G401 (cell line): ENCODE results near the gene SHANK2. TPM values are rescaled to one million over a fixed set of nuclear protein-coding genes. Genes with fewer than 3 reads are reported as not detected.

Source experiments
- DNase-seq: peaks from one replicate; pipeline ENCODE4 v3.0.0-alpha.2; 2015; ENCODE audit warnings: low spot score
- in situ Hi-C: cut with HindIII; loops from 2 replicates; pipeline ENCODE4 v1.10.0; 2016; ENCODE audit warnings: low sequenced_read_pairs, mixed read lengths
- total RNA-seq: library from RNA; depleted of rRNA; stranded (reverse); fragments of >200 nt; shearing (Covaris generic); gene quantifications from 2 replicates; pipeline ENCODE4 v1.2.3, GENCODE V29; 2014; rRNA removed

Gene SHANK2
- total RNA-seq, 1 experiment from 2014 or later: not detected

- in situ Hi-C loops: no loop called here
- DNase-seq: no peak
These were observed 44.2 kb downstream of the SHANK2 start for GRCh38 chr11:71208011-71208774.

DNA sequence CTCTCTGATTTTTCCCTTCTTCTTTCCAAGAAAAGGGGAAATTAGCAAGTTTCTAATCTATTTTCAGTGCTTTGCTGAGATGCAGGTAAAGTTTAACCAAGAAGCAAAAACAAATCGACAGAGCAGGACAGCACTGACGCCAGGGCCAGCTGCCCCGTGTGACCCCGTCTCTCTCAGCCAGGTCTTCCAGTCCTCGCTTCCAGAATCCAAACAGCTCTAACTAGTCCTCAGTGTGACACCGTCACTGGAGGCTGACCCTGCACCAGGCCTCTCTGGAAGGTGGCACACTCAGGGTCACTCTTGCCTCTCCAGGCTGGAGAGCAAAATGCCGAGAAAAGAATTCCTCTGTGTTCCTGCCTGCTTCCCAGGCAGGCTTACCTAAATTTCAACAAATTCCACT, 44.8 kb downstream of the SHANK2 start:
- no peak for DNase-seq
- in situ Hi-C loops: no loop called here

GRCh38 chr11:71206186-71206585, 46.2 kb downstream of the SHANK2 start:
- DNase-seq: no peak
- in situ Hi-C loops: no loop called here

- in situ Hi-C loops: no loop called here
- no peak for DNase-seq
These were observed 47.4 kb downstream of the SHANK2 start for GRCh38 chr11:71204748-71205664.

GRCh38 chr11:71204294-71204693, 48.1 kb downstream of the SHANK2 start:
- no peak for DNase-seq
- in situ Hi-C loops: no loop called here

DNA sequence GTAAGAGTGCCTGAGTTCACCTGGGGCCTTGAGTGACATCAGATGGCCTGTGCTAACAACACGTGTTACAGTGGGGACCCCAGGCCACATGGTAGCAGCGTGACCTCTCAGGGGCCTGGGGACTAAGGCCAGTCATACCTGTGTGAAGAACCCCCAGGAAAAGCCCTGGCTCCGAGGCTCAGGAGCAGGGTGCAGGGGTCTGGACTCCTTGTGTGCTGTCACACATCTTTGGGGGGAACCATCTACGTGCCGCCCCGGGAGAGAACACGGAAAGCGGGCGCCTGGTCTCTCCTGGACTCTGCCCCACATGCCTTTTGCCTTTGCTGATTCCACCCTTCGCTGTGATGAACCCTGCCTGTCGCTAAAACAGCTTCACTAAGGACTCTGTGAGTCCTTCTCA, 48.7 kb downstream of the SHANK2 start:
- in situ Hi-C loops: no loop called here
- DNase-seq: no peak

- in situ Hi-C loops: no loop called here
These were observed 49.4 kb downstream of the SHANK2 start for GRCh38 chr11:71202966-71203365.

DNA sequence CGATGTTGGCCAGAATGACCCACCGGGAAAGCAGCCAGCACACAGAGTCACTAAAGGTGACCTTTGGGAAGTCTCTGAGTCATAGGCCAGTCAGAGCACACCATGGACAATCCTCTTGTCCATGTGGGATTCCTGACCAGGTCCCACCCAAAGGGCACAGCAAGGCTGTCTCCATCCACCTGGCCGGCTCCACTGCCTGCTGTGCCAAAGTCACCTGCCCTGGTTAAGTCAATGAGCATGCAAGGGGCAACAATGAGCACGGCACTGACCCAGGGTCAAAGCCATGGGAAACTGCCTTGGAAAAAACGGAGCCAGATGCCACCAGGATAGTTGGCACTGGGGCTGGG, 49.8 kb downstream of the SHANK2 start:
- no peak for DNase-seq
- in situ Hi-C loops: no loop called here

More at GRCh38 chr11:71202966-71203365, 49.4 kb downstream of the SHANK2 start:
- DNase-seq: no peak

Other genes starting within 250 kb of the SHANK2 start
- gene DHCR7, start 195.8 kb upstream of the SHANK2 start, total RNA-seq: 46.1 and 71.8 TPM in 2 replicates
- gene NADSYN1, start 200.6 kb upstream of the SHANK2 start, total RNA-seq: 39.1 and 41.1 TPM in 2 replicates